OCI-LY7 (cell line): ENCODE measurements around the gene PLK5. TPM values are rescaled to one million over a fixed set of nuclear protein-coding genes. Genes with fewer than 3 reads are reported as not detected.

ENCODE experiments used
- BruUV-seq: library from RNA; stranded (reverse); fragments of 400-500 nt; replicated peaks from 2 replicates; lab custom pipeline; 2021; lab: Mats Ljungman, UMichigan
- CTCF ChIA-PET: fragments of 300-600 bp; sonication (Branson Sonifier 250); formaldehyde crosslinking; loops from one replicate; lab custom pipeline; 2022; ENCODE audit warnings: antibody characterized with exemption; ENCODE audit not compliant: unreplicated experiment; lab: Charles Lee
- POLR2A ChIA-PET: fragments of 300-600 bp; sonication (Branson Sonifier 250); formaldehyde crosslinking; loops from one replicate; lab custom pipeline; 2022; ENCODE audit warnings: antibody characterized with exemption; lab: Charles Lee
- DNase-seq: peaks from one replicate; pipeline ENCODE4 v3.0.0-alpha.2; 2015; ENCODE audit warnings: low spot score
- H2AFZ ChIP-seq: fragments of 200-600 bp; sonication (generic), shearing (Covaris generic); 2 replicates; pipeline ENCODE4 v1.6.1; 2014; ENCODE audit warnings: mild to moderate bottlenecking, antibody characterized with exemption, low read length, moderate library complexity
- H3K27ac ChIP-seq: fragments of 200-600 bp; sonication (generic); 2 replicates; pipeline ENCODE4 v1.5.1; 2014; ENCODE audit warnings: mixed run types, low read depth, mild to moderate bottlenecking, moderate library complexity, low read length, inconsistent platforms; ENCODE audit not compliant: poor library complexity, severe bottlenecking
- H3K36me3 ChIP-seq: fragments of 200-600 bp; sonication (generic); 2 replicates; pipeline ENCODE4 v1.6.1; 2014; ENCODE audit warnings: mild to moderate bottlenecking, antibody characterized with exemption, low read length, moderate library complexity, mixed read lengths; ENCODE audit not compliant: insufficient read depth
- H3K4me1 ChIP-seq: fragments of 200-600 bp; sonication (generic); 2 replicates; pipeline ENCODE4 v1.5.1; 2014; ENCODE audit warnings: mild to moderate bottlenecking, low read length; ENCODE audit not compliant: insufficient read depth, poor library complexity, severe bottlenecking
- H3K4me2 ChIP-seq: fragments of 200-600 bp; sonication (generic); 2 replicates; pipeline ENCODE4 v1.6.1; 2014; ENCODE audit warnings: mild to moderate bottlenecking, low read length
- H3K4me3 ChIP-seq: fragments of 200-600 bp; sonication (generic); 2 replicates; pipeline ENCODE4 v1.5.1; 2014; ENCODE audit warnings: mild to moderate bottlenecking, low read depth, low read length; ENCODE audit not compliant: poor library complexity, severe bottlenecking
- H3K79me2 ChIP-seq: fragments of 200-600 bp; sonication (generic); 2 replicates; pipeline ENCODE4 v1.6.1; 2016; ENCODE audit warnings: low read depth, mild to moderate bottlenecking, low read length, moderate library complexity, mixed read lengths; ENCODE audit not compliant: insufficient read depth
- H3K9me2 ChIP-seq: fragments of 200-600 bp; sonication (generic); 2 replicates; pipeline ENCODE4 v1.6.1; 2016; ENCODE audit warnings: mild to moderate bottlenecking, low read length, mixed read lengths; ENCODE audit not compliant: insufficient read depth
- H3K9me3 ChIP-seq: fragments of 200-600 bp; sonication (generic); 2 replicates; pipeline ENCODE4 v1.6.1; 2014; ENCODE audit warnings: mild to moderate bottlenecking, mixed run types, low read length, mixed read lengths
- H4K20me1 ChIP-seq: fragments of 200-600 bp; sonication (generic); 2 replicates; pipeline ENCODE4 v1.6.1; 2014; ENCODE audit warnings: mild to moderate bottlenecking, antibody characterized with exemption, low read length, moderate library complexity, mixed read lengths; ENCODE audit not compliant: insufficient read depth
- EZH2phosphoT487 ChIP-seq: fragments of 200-600 bp; sonication (generic); IDR thresholded peaks from 2 replicates; pipeline ENCODE4 v1.6.1; 2018; ENCODE audit warnings: low read depth, borderline replicate concordance, mild to moderate bottlenecking, mixed run types, antibody characterized with exemption, low read length, moderate library complexity, mixed read lengths
- intact Hi-C: fragments of 100-400 bp; cut with micrococcal nuclease; formaldehyde crosslinking; loops from one replicate; pipeline ENCODE4 v1.10.0; 2022; ENCODE audit not compliant: unreplicated experiment
- total RNA-seq, 2 experiments: library from RNA; depleted of rRNA in 1 of 2; stranded (reverse); fragments of >200 nt in 1 of 2; shearing (Covaris generic) in 1 of 2; gene quantifications; 2 replicates each; pipeline ENCODE4 v1.2.3, GENCODE V29; 2014 to 2022
- TF ChIP-seq, protein P1 (sequence below): fragments of 200-600 bp; sonication (generic); conservative IDR thresholded peaks from 2 replicates; pipeline ENCODE4 v1.5.1; 2014; ENCODE audit warnings: mild to moderate bottlenecking, antibody characterized with exemption, low read length, moderate library complexity, mixed read lengths

The PLK5 gene
- total RNA-seq, 2 experiments from 2014 or later: 0.17 TPM; not detected in 1

DNA sequence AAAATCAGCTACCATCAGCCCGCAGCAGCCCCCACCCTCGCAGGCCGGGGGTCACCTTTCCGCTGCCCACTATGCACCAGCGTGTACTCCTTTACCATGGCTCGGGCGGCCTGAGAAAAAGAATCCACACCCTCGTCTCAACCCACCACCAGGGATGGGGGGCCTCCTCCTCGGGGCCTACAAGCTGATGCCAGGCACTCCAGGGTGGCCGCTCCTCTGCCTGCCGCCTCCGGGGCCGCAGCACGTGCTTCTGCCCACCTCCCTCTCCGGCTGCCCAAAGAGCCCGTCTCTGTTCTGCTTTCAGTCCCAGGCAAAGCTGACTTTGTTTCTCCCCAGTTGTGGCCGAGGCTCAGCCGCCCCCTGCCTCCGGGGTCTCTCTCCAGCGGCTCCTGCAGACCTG is 55.3 kb downstream of the PLK5 start:
- CTCF ChIA-PET: no interaction called here
- BruUV-seq: no TSS peak
- intact Hi-C loops: no loop called here

DNA sequence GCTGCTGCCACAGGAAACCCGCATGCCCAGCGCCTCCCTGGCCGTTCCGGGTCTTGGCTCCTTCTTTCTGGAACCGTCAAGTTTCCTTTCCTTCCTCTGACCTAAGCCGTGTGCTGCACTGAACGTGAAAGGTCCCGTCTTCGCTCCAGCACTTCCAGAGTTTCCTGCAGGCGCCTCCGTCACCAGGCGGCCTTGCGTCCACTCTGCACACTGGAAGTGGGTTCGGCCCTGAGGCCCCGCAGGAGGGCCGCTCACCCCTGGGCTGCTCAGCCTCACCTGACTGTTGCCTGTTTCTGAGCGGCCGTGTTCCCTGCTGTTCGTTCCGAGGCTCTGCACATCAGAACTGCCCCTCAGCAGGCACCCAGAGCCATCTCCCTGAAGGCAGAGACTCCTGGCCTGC is 56.5 kb downstream of the PLK5 start:
- intact Hi-C loops: no loop called here
- POLR2A ChIA-PET: no interaction called here
- DNase-seq: no peak
- no peaks in the 10 kb centered on the region for H3K79me2 ChIP-seq
- no peaks in the 10 kb centered on the region for H3K4me1 ChIP-seq
- no peaks in the 10 kb centered on the region for H3K9me2 ChIP-seq
- CTCF ChIA-PET: no interaction called here
- H2AFZ ChIP-seq: no peak overlapping the region
- H3K4me3 ChIP-seq: no peak overlapping the region
- H3K9me3 ChIP-seq: no peaks in the 10 kb centered on the region
- TF ChIP-seq, protein P1, sequence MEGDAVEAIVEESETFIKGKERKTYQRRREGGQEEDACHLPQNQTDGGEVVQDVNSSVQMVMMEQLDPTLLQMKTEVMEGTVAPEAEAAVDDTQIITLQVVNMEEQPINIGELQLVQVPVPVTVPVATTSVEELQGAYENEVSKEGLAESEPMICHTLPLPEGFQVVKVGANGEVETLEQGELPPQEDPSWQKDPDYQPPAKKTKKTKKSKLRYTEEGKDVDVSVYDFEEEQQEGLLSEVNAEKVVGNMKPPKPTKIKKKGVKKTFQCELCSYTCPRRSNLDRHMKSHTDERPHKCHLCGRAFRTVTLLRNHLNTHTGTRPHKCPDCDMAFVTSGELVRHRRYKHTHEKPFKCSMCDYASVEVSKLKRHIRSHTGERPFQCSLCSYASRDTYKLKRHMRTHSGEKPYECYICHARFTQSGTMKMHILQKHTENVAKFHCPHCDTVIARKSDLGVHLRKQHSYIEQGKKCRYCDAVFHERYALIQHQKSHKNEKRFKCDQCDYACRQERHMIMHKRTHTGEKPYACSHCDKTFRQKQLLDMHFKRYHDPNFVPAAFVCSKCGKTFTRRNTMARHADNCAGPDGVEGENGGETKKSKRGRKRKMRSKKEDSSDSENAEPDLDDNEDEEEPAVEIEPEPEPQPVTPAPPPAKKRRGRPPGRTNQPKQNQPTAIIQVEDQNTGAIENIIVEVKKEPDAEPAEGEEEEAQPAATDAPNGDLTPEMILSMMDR: no peak
- TF ChIP-seq EZH2phosphoT487: no peak
- H3K36me3 ChIP-seq: peaks cover 92% of the 10 kb centered on the region
- H4K20me1 ChIP-seq: no peaks in the 10 kb centered on the region
- no TSS peak for BruUV-seq
- H3K27ac ChIP-seq: no peak overlapping the region
- no peak overlapping the region for H3K4me2 ChIP-seq

More for the DNA sequence above, 55.3 kb downstream of the PLK5 start:
- Histone ChIP-seq H3K4me2 (no peak overlapping the region), H4K20me1 (no peaks in the 10 kb centered on the region), H3K4me1 (no peaks in the 10 kb centered on the region), H3K4me3 (no peak overlapping the region), H3K79me2 (no peaks in the 10 kb centered on the region), H3K9me2 (no peaks in the 10 kb centered on the region), H3K36me3 (peaks cover 85% of the 10 kb centered on the region), H2AFZ (no peak overlapping the region), H3K9me3 (no peaks in the 10 kb centered on the region), H3K27ac (no peak overlapping the region)
- POLR2A ChIA-PET: interaction anchor here (0.6 kb wide), 1 partner anchor 182 kb away, joined by 3 read pairs; no protein-coding TSS in a partner anchor
- no peak for DNase-seq
- no peak for TF ChIP-seq EZH2phosphoT487
- TF ChIP-seq, protein P1: no peak

- H3K4me1 ChIP-seq: no peaks in the 10 kb centered on the region
- no peaks in the 10 kb centered on the region for H3K9me3 ChIP-seq
- H4K20me1 ChIP-seq: no peaks in the 10 kb centered on the region
- DNase-seq: no peak
- no peak overlapping the region for H2AFZ ChIP-seq
- H3K36me3 ChIP-seq: peaks cover 93% of the 10 kb centered on the region
- H3K9me2 ChIP-seq: no peaks in the 10 kb centered on the region
- H3K4me3 ChIP-seq: no peak overlapping the region
- peaks cover 4% of the 10 kb centered on the region; the same call in 1 of the 2 replicates for H3K79me2 ChIP-seq
- H3K27ac ChIP-seq: no peak overlapping the region
- BruUV-seq: no TSS peak
- ChIA-PET POLR2A (no interaction called here), CTCF (interaction anchor here (0.6 kb wide), 1 partner anchor 839 kb away, joined by 4 read pairs; no protein-coding TSS in a partner anchor)
- no peak for TF ChIP-seq EZH2phosphoT487
- TF ChIP-seq, protein P1: no peak
- no peak overlapping the region for H3K4me2 ChIP-seq
- intact Hi-C loops: no loop called here
Measured at GRCh38 chr19:1580957-1581356, 57.1 kb downstream of the PLK5 start.
